ENCODE results near the gene C5orf24. TPM values are rescaled to one million over a fixed set of nuclear protein-coding genes. Genes with fewer than 3 reads are reported as not detected.
"Not testable (repeated sequence)": the region's sequence is repeated elsewhere in the genome, so short reads cannot be mapped to it uniquely, and the experiment has no call there.

The C5orf24 gene
- total and polyA plus RNA-seq, 4 donors, result 14.5 to 48.9 (median 23.4) TPM

GRCh38 chr5:134879456-134879855 is 33.7 kb downstream of the C5orf24 start:
- Histone ChIP-seq H3K4me1 (ENCODE audit: control insufficient read depth in 4 of 4, insufficient read depth in 4 of 4, low read length in 3 of 4) (peaks cover 0 to 11% (median 5%) of the 10 kb centered on the region in 4 donors), H3K27me3 (ENCODE audit: control insufficient read depth in 4 of 4, insufficient read depth in 4 of 4, low read length in 3 of 4) (no peaks in the 10 kb centered on the region), H3K27ac (ENCODE audit: low read depth in 1 of 2, low read length in 2 of 2) (no peak overlapping the region), H3K36me3 (ENCODE audit: control insufficient read depth in 4 of 4, insufficient read depth in 3 of 4, low read depth in 1 of 4, low read length in 3 of 4) (no peaks in the 10 kb centered on the region), H3K9ac (ENCODE audit: low read depth in 1 of 2, low read length in 2 of 2) (no peak overlapping the region), H3K9me3 (ENCODE audit: control insufficient read depth in 4 of 4, low read length in 3 of 4) (no peaks in the 10 kb centered on the region), H3K4me3 (ENCODE audit: low read depth in 1 of 3, low read length in 3 of 3) (no peak overlapping the region)
- no peak for DNase-seq (ENCODE audit: low spot score)
- WGBS, result 85% methylated on average over 3 of the region's 3 CpGs
- TF ChIP-seq EGR1 (IDR thresholded peaks at IDR 0.05; ENCODE audit: low read depth in 2 of 2) (no peak), SP1 (IDR thresholded peaks at IDR 0.05) (no peak), MAX (IDR thresholded peaks at IDR 0.05) (no peak), ZBTB33 (IDR thresholded peaks at IDR 0.05) (no peak), RAD21 (IDR thresholded peaks at IDR 0.05) (no peak), GABPA (IDR thresholded peaks at IDR 0.05 in 1 of 2, conservative IDR thresholded peaks at IDR 0.05 in 1 of 2) (no peak), HNF4G (IDR thresholded peaks at IDR 0.05) (no peak), REST (IDR thresholded peaks at IDR 0.05) (no peak), TAF1 (conservative IDR thresholded peaks at IDR 0.05) (no peak), JUND (IDR thresholded peaks at IDR 0.05) (no peak), RXRA (IDR thresholded peaks at IDR 0.05) (no peak), NR2F2 (IDR thresholded peaks at IDR 0.05) (no peak), ATF3 (IDR thresholded peaks at IDR 0.05) (no peak), YY1 (IDR thresholded peaks at IDR 0.05) (no peak), HNF4A (conservative IDR thresholded peaks at IDR 0.05) (no peak), FOXA2 (IDR thresholded peaks at IDR 0.05) (no peak), CTCF (IDR thresholded peaks at IDR 0.05; ENCODE audit: low read depth, low read length, missing input control) (no peak)

- 73% methylated on average over 2 of the region's 3 CpGs for WGBS
- not testable (repeated sequence) for DNase-seq (ENCODE audit: low spot score); H3K27me3 ChIP-seq (ENCODE audit: control insufficient read depth in 4 of 4, insufficient read depth in 4 of 4, low read length in 3 of 4); H3K4me3 ChIP-seq (ENCODE audit: low read depth in 1 of 3, low read length in 3 of 3); H3K4me1 ChIP-seq (ENCODE audit: control insufficient read depth in 4 of 4, insufficient read depth in 4 of 4, low read length in 3 of 4); H3K27ac ChIP-seq (ENCODE audit: low read depth in 1 of 2, low read length in 2 of 2); H3K36me3 ChIP-seq (ENCODE audit: control insufficient read depth in 4 of 4, insufficient read depth in 3 of 4, low read depth in 1 of 4, low read length in 3 of 4); H3K9ac ChIP-seq (ENCODE audit: low read depth in 1 of 2, low read length in 2 of 2); H3K9me3 ChIP-seq (ENCODE audit: control insufficient read depth in 4 of 4, low read length in 3 of 4)
Observed at GRCh38 chr5:134880937-134881336, 35.2 kb downstream of the C5orf24 start.

GRCh38 chr5:134881711-134882110 is 35.9 kb downstream of the C5orf24 start:
- H3K4me3 ChIP-seq (ENCODE audit: low read depth in 1 of 3, low read length in 3 of 3); H3K27me3 ChIP-seq (ENCODE audit: control insufficient read depth in 4 of 4, insufficient read depth in 4 of 4, low read length in 3 of 4); DNase-seq (ENCODE audit: low spot score); H3K27ac ChIP-seq (ENCODE audit: low read depth in 1 of 2, low read length in 2 of 2); H3K36me3 ChIP-seq (ENCODE audit: control insufficient read depth in 4 of 4, insufficient read depth in 3 of 4, low read depth in 1 of 4, low read length in 3 of 4); H3K9ac ChIP-seq (ENCODE audit: low read depth in 1 of 2, low read length in 2 of 2); H3K9me3 ChIP-seq (ENCODE audit: control insufficient read depth in 4 of 4, low read length in 3 of 4); H3K4me1 ChIP-seq (ENCODE audit: control insufficient read depth in 4 of 4, insufficient read depth in 4 of 4, low read length in 3 of 4): not testable (repeated sequence)
- 97% methylated on average over 25 of the region's 30 CpGs for WGBS

Measured in liver (tissue), 9 donors.